HCT116 (cell line): Measurements from ENCODE around the gene MGP. TPM values are rescaled to one million over a fixed set of nuclear protein-coding genes. Genes with fewer than 3 reads are reported as not detected.

ENCODE experiments used
- ATAC-seq: fragments of 200-7000 bp; cut with Tn5 transposase; 2 replicates; pipeline ENCODE4 v1.9.1; 2020; ENCODE audit warnings: mild to moderate bottlenecking, moderate library complexity
- BruUV-seq: library from RNA; stranded (reverse); fragments of 400-500 nt; replicated peaks from 2 replicates; lab custom pipeline; 2021; lab: Mats Ljungman, UMichigan
- CTCF ChIA-PET: fragments of 300-600 bp; sonication (Branson Sonifier 250); formaldehyde crosslinking; loops from one replicate; lab custom pipeline; 2021; ENCODE audit warnings: antibody characterized with exemption; lab: Charles Lee
- POLR2A ChIA-PET: fragments of 300-600, 350-600 bp; sonication (Branson Sonifier 250); formaldehyde crosslinking; loops from one replicate; lab custom pipeline; 2021; ENCODE audit warnings: antibody characterized with exemption; lab: Charles Lee
- RAD21 ChIA-PET, 2 experiments: fragments of 300-600 bp; sonication (Branson Sonifier 250); formaldehyde crosslinking; loops; one replicate each; lab custom pipeline; 2023; ENCODE audit warnings: low total read pairs in 2 of 2; ENCODE audit not compliant: uncharacterized antibody in 2 of 2, unreplicated experiment in 2 of 2, low non-redundant PET in 1 of 2; lab: Charles Lee
- DNase-seq: peaks from one replicate; pipeline ENCODE4 v3.0.0-alpha.2; 2010; ENCODE audit warnings: low read depth, low spot score
- H2AFZ ChIP-seq: fragments of 200-600 bp; shearing (Covaris generic), sonication (generic); 2 replicates; pipeline ENCODE4 v1.6.1; 2017; ENCODE audit warnings: low read depth, mixed run types, mixed read lengths, antibody characterized with exemption, low read length; ENCODE audit not compliant: poor library complexity, severe bottlenecking
- H3K27ac ChIP-seq: 2 replicates; pipeline ENCODE4 v1.5.1; 2012; ENCODE audit warnings: low read depth, low read length
- H3K27me3 ChIP-seq: fragments of 200-600 bp; sonication (generic); 2 replicates; pipeline ENCODE4 v1.6.1; 2016; ENCODE audit warnings: mixed run types, low read length, mixed read lengths; ENCODE audit not compliant: insufficient read depth
- H3K36me3 ChIP-seq, 2 experiments: fragments of 200-500 bp in 1 of 2; fragments of 200-600 bp in 1 of 2; sonication (Bioruptor generic) in 1 of 2; sonication (generic) in 1 of 2; 2 replicates each; pipeline versions ENCODE4 v1.5.1 to v1.6.1; 2014 to 2016; ENCODE audit warnings: low read length in 2 of 2, inconsistent platforms in 1 of 2, mixed read lengths in 1 of 2, mixed run types in 1 of 2; ENCODE audit not compliant: insufficient read depth in 2 of 2, control insufficient read depth in 1 of 2
- H3K4me1 ChIP-seq, 2 experiments: fragments of 200-600 bp in 1 of 2; sonication (generic) in 1 of 2; 2 replicates each; pipeline versions ENCODE4 v1.5.1 to v1.6.1; 2012 to 2017; ENCODE audit warnings: low read length in 2 of 2, inconsistent platforms in 1 of 2, mild to moderate bottlenecking in 1 of 2, mixed read lengths in 1 of 2, mixed run types in 1 of 2, moderate library complexity in 1 of 2; ENCODE audit not compliant: insufficient read depth in 2 of 2, control insufficient read depth in 1 of 2
- H3K4me2 ChIP-seq: fragments of 200-600 bp; sonication (generic); 2 replicates; pipeline ENCODE4 v1.6.1; 2017; ENCODE audit warnings: mixed run types, low read length, mixed read lengths
- H3K4me3 ChIP-seq, 2 experiments: fragments of 200-600 bp in 1 of 2; sonication (generic) in 1 of 2; replicated peaks in 1 of 2; 2 replicates each; pipeline ENCODE4 v1.5.1; 2011 to 2016; ENCODE audit warnings: low read length in 2 of 2, control low read depth in 1 of 2, low read depth in 1 of 2, mild to moderate bottlenecking in 1 of 2, mixed read lengths in 1 of 2, mixed run types in 1 of 2
- H3K79me2 ChIP-seq: fragments of 200-600 bp; sonication (generic); 2 replicates; pipeline ENCODE4 v1.6.1; 2017; ENCODE audit warnings: mild to moderate bottlenecking, mixed run types, low read length, moderate library complexity, mixed read lengths; ENCODE audit not compliant: insufficient read depth
- H3K9ac ChIP-seq: fragments of 200-600 bp; sonication (generic); 2 replicates; pipeline ENCODE4 v1.6.1; 2016; ENCODE audit warnings: low read length, mixed read lengths
- H3K9me2 ChIP-seq: fragments of 200-600 bp; sonication (generic), shearing (Covaris generic); 2 replicates; pipeline ENCODE4 v1.6.1; 2017; ENCODE audit warnings: mixed run types, mild to moderate bottlenecking, moderate library complexity; ENCODE audit not compliant: insufficient read depth
- H3K9me3 ChIP-seq, 2 experiments: fragments of 200-500 bp in 1 of 2; fragments of 200-600 bp in 1 of 2; sonication (Bioruptor generic) in 1 of 2; sonication (generic) in 1 of 2; 2 replicates each; pipeline ENCODE4 v1.6.1; 2014 to 2017; ENCODE audit warnings: low read length in 2 of 2, mixed read lengths in 2 of 2, inconsistent platforms in 1 of 2, low read depth in 1 of 2, mild to moderate bottlenecking in 1 of 2, mixed run types in 1 of 2, moderate library complexity in 1 of 2; ENCODE audit not compliant: control insufficient read depth in 1 of 2, insufficient read depth in 1 of 2
- H4K20me1 ChIP-seq: fragments of 200-600 bp; sonication (generic), shearing (Covaris generic); 2 replicates; pipeline ENCODE4 v1.6.1; 2017; ENCODE audit warnings: mixed run types, mild to moderate bottlenecking, moderate library complexity; ENCODE audit not compliant: insufficient read depth
- CEBPB ChIP-seq: IDR thresholded peaks from 2 replicates; pipeline ENCODE4 v1.6.1; 2012; ENCODE audit warnings: low read depth
- EGR1 ChIP-seq: IDR thresholded peaks from 2 replicates; pipeline ENCODE4 v1.6.1; 2012; ENCODE audit warnings: low read depth
- ELF1 ChIP-seq: IDR thresholded peaks from 2 replicates; pipeline ENCODE4 v1.6.1; 2012; ENCODE audit warnings: low read depth, borderline replicate concordance
- EZH2 ChIP-seq: fragments of 200-600 bp; sonication (generic); IDR thresholded peaks from 2 replicates; pipeline ENCODE4 v1.6.1; 2017; ENCODE audit warnings: antibody characterized with exemption, mixed run types
- FOSL1 ChIP-seq: IDR thresholded peaks from 2 replicates; pipeline ENCODE4 v1.6.1; 2012; ENCODE audit warnings: low read depth
- POLR2A ChIP-seq: IDR thresholded peaks from 2 replicates; pipeline ENCODE4 v1.7.0; 2011; ENCODE audit warnings: borderline replicate concordance; ENCODE audit not compliant: insufficient read depth, insufficient read length; ENCODE audit errors: extremely low read depth
- SP1 ChIP-seq: IDR thresholded peaks from 2 replicates; pipeline ENCODE4 v1.6.1; 2012; ENCODE audit warnings: low read depth
- SRF ChIP-seq: IDR thresholded peaks from 2 replicates; pipeline ENCODE4 v1.6.1; 2012; ENCODE audit warnings: low read depth
- ZNF274 ChIP-seq: fragments of 200-500 bp; sonication (Bioruptor generic); IDR thresholded peaks from 2 replicates; pipeline ENCODE4 v1.6.1; 2014; ENCODE audit warnings: mild to moderate bottlenecking, low read depth, low read length, inconsistent platforms
- intact Hi-C: fragments of 100-400 bp; cut with micrococcal nuclease; formaldehyde crosslinking; loops from 2 replicates; pipeline ENCODE4 v1.10.0; 2022
- total RNA-seq: library from RNA; stranded (reverse); gene quantifications from one replicate; pipeline ENCODE4 v1.2.1, GENCODE V29; 2021; ENCODE audit not compliant: unreplicated experiment
- TF ChIP-seq, protein P1 (sequence below): IDR thresholded peaks from 2 replicates; pipeline ENCODE4 v1.6.1; 2012
- TF ChIP-seq, protein P2 (sequence below): IDR thresholded peaks from 2 replicates; pipeline ENCODE4 v1.6.1; 2012; ENCODE audit warnings: low read depth
- TF ChIP-seq, protein P3 (sequence below): IDR thresholded peaks from 2 replicates; pipeline ENCODE4 v1.6.1; 2011; ENCODE audit warnings: mild to moderate bottlenecking, low read length, moderate library complexity; ENCODE audit not compliant: insufficient replicate concordance; ENCODE audit errors: extremely low read depth
- TF ChIP-seq, protein P4 (sequence below), 3 experiments: fragments of 200-600 bp in 1 of 3; sonication (generic) in 1 of 3; IDR thresholded peaks in 2 of 3; conservative IDR thresholded peaks in 1 of 3; 2 replicates each; pipeline ENCODE4 v1.5.1; 2012 to 2017; ENCODE audit warnings: low read depth in 2 of 3, low read length in 2 of 3, antibody characterized with exemption in 1 of 3, borderline replicate concordance in 1 of 3, control low read depth in 1 of 3, mild to moderate bottlenecking in 1 of 3, mixed read lengths in 1 of 3, mixed run types in 1 of 3, moderate library complexity in 1 of 3; ENCODE audit not compliant: insufficient read depth in 1 of 3

Gene MGP
- total RNA-seq, 1 experiment from 2014 or later, result 1.3 TPM

DNA sequence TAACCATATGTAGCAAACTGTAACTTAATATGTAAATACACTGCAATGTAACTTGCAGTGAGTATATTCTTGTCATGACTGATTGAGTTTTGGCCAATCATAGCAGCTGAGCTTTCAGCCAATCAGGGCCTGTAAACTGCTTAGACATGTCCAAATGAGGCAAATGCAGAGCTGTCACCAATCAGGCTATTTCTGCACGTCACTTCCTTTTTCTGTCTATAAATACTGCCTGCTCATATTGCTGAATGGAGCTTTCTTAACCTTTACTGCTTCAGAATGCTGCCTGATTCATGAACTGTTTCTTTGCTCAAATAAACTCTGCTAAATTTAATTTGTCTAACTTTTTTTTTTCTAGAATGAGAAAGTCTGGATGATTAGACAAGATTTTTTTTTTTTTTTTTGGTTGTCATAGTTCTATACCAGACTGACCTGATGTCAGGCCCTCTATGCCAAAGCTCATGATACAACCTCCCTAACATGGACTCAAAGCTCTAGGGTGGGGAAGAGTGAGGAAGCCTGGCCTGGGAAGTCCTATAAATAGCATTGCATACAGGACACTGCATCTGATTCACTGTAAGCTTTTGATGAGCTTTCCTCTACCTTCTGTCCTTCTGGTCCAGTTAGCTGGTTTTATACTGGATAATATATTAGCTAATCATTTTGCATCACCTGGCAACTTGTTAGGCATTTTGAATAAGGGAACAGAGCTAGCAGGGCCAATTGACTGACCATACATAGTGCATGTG, 12.0 kb downstream of the MGP start:
- Histone ChIP-seq H3K27me3 (no peaks in the 10 kb centered on the region), H3K9ac (no peak overlapping the region), H3K4me3 (no peak overlapping the region), H4K20me1 (no peaks in the 10 kb centered on the region), H3K27ac (no peak overlapping the region), H3K4me2 (no peak overlapping the region), H3K9me2 (no peaks in the 10 kb centered on the region), H2AFZ (no peak overlapping the region), H3K36me3 (no peaks in the 10 kb centered on the region), H3K79me2 (no peaks in the 10 kb centered on the region), H3K9me3 (no peaks in the 10 kb centered on the region), H3K4me1 (peaks cover 0 to 9% of the 10 kb centered on the region in 2 experiments; a peak in 2 of 4 replicates)
- TF ChIP-seq SP1 (no peak), POLR2A (no peak), SRF (no peak), ELF1 (no peak), EGR1 (no peak), EZH2 (no peak), FOSL1 (no peak), CEBPB (no peak), ZNF274 (no peak)
- TF ChIP-seq, protein P1, sequence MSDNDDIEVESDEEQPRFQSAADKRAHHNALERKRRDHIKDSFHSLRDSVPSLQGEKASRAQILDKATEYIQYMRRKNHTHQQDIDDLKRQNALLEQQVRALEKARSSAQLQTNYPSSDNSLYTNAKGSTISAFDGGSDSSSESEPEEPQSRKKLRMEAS, result no peak
- TF ChIP-seq, protein P2, sequence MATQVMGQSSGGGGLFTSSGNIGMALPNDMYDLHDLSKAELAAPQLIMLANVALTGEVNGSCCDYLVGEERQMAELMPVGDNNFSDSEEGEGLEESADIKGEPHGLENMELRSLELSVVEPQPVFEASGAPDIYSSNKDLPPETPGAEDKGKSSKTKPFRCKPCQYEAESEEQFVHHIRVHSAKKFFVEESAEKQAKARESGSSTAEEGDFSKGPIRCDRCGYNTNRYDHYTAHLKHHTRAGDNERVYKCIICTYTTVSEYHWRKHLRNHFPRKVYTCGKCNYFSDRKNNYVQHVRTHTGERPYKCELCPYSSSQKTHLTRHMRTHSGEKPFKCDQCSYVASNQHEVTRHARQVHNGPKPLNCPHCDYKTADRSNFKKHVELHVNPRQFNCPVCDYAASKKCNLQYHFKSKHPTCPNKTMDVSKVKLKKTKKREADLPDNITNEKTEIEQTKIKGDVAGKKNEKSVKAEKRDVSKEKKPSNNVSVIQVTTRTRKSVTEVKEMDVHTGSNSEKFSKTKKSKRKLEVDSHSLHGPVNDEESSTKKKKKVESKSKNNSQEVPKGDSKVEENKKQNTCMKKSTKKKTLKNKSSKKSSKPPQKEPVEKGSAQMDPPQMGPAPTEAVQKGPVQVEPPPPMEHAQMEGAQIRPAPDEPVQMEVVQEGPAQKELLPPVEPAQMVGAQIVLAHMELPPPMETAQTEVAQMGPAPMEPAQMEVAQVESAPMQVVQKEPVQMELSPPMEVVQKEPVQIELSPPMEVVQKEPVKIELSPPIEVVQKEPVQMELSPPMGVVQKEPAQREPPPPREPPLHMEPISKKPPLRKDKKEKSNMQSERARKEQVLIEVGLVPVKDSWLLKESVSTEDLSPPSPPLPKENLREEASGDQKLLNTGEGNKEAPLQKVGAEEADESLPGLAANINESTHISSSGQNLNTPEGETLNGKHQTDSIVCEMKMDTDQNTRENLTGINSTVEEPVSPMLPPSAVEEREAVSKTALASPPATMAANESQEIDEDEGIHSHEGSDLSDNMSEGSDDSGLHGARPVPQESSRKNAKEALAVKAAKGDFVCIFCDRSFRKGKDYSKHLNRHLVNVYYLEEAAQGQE, result no peak
- TF ChIP-seq, protein P3, sequence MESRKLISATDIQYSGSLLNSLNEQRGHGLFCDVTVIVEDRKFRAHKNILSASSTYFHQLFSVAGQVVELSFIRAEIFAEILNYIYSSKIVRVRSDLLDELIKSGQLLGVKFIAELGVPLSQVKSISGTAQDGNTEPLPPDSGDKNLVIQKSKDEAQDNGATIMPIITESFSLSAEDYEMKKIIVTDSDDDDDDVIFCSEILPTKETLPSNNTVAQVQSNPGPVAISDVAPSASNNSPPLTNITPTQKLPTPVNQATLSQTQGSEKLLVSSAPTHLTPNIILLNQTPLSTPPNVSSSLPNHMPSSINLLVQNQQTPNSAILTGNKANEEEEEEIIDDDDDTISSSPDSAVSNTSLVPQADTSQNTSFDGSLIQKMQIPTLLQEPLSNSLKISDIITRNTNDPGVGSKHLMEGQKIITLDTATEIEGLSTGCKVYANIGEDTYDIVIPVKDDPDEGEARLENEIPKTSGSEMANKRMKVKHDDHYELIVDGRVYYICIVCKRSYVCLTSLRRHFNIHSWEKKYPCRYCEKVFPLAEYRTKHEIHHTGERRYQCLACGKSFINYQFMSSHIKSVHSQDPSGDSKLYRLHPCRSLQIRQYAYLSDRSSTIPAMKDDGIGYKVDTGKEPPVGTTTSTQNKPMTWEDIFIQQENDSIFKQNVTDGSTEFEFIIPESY, result no peak
- TF ChIP-seq, protein P4, sequence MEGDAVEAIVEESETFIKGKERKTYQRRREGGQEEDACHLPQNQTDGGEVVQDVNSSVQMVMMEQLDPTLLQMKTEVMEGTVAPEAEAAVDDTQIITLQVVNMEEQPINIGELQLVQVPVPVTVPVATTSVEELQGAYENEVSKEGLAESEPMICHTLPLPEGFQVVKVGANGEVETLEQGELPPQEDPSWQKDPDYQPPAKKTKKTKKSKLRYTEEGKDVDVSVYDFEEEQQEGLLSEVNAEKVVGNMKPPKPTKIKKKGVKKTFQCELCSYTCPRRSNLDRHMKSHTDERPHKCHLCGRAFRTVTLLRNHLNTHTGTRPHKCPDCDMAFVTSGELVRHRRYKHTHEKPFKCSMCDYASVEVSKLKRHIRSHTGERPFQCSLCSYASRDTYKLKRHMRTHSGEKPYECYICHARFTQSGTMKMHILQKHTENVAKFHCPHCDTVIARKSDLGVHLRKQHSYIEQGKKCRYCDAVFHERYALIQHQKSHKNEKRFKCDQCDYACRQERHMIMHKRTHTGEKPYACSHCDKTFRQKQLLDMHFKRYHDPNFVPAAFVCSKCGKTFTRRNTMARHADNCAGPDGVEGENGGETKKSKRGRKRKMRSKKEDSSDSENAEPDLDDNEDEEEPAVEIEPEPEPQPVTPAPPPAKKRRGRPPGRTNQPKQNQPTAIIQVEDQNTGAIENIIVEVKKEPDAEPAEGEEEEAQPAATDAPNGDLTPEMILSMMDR (IDR thresholded peaks at IDR 0.05 in 2 of 3, conservative IDR thresholded peaks at IDR 0.05 in 1 of 3; ENCODE audit: borderline replicate concordance in 1 of 3, insufficient read depth in 1 of 3, low read depth in 2 of 3, low read length in 2 of 3), result no peak
- ATAC-seq (no peak), DNase-seq (no peak)
- POLR2A ChIA-PET, result no interaction called here
- CTCF ChIA-PET, result no interaction called here
- intact Hi-C loops, result no loop called here
- RAD21 ChIA-PET, result no interaction called here
- BruUV-seq, result no TSS peak
